Non-pigmented ciliary epithelial cell (primary cell): Measurements from ENCODE around the gene PUM1.
"Not testable (repeated sequence)": the region's sequence is repeated elsewhere in the genome, so short reads cannot be mapped to it uniquely, and the experiment has no call there.

Source experiments
- DNase-seq: peaks from one replicate; pipeline ENCODE4 v3.0.0-alpha.2; 2010; ENCODE audit warnings: low read depth

The PUM1 gene

GRCh38 chr1:31065310-31066217 is at the start of gene PUM1:
Gene PUM1 (minus strand): TSS chr1:31065717. CDS start chr1:31059566, 6,151 bp downstream.
- peak; percentile 74 for DNase-seq

GRCh38 chr1:31112266-31112935 is 46.9 kb upstream of the PUM1 start:
- DNase-seq, result no peak

- no peak for DNase-seq
Observed at GRCh38 chr1:31111290-31111951, 45.9 kb upstream of the PUM1 start.

GRCh38 chr1:31110846-31111245 is 45.3 kb upstream of the PUM1 start:
- DNase-seq, result no peak

- DNase-seq, result no peak
Observed at GRCh38 chr1:31108861-31109260, 43.3 kb upstream of the PUM1 start.

GRCh38 chr1:31105646-31106045 is 40.1 kb upstream of the PUM1 start:
- DNase-seq, result no peak

- no peak for DNase-seq
Observed at GRCh38 chr1:31102501-31102950, 37.0 kb upstream of the PUM1 start.

GRCh38 chr1:31101147-31101502 is 35.6 kb upstream of the PUM1 start:
- DNase-seq, result peak; percentile 38

- no peak for DNase-seq
Observed at GRCh38 chr1:31099293-31100032, 33.9 kb upstream of the PUM1 start.

GRCh38 chr1:31095985-31096384 is 30.5 kb upstream of the PUM1 start:
- DNase-seq, result no peak

GRCh38 chr1:31095298-31095981 is 29.9 kb upstream of the PUM1 start:
- DNase-seq, result peak; percentile 46

- not testable (repeated sequence) for DNase-seq
Observed at GRCh38 chr1:31088081-31088480, 22.6 kb upstream of the PUM1 start.

GRCh38 chr1:31084782-31085569 is 19.5 kb upstream of the PUM1 start:
- no peak for DNase-seq

GRCh38 chr1:31082385-31082784 is 16.9 kb upstream of the PUM1 start:
- DNase-seq, result no peak

- no peak for DNase-seq
Observed at GRCh38 chr1:31073044-31073443, 7.5 kb upstream of the PUM1 start.

- DNase-seq, result no peak
Observed at GRCh38 chr1:31072304-31072746, 6.8 kb upstream of the PUM1 start.

GRCh38 chr1:31069392-31069791 is 3.9 kb upstream of the PUM1 start:
- DNase-seq, result no peak

GRCh38 chr1:31064718-31065309 is 703 bp downstream of the PUM1 start:
- DNase-seq, result no peak

GRCh38 chr1:31064111-31064717 is 1.3 kb downstream of the PUM1 start:
- no peak for DNase-seq

GRCh38 chr1:31063631-31064030 is 1.9 kb downstream of the PUM1 start:
- no peak for DNase-seq
